GM23248 (cell line): ENCODE results near the gene SLC35F4. TPM values are rescaled to one million over a fixed set of nuclear protein-coding genes. Genes with fewer than 3 reads are reported as not detected.

Experiments
- DNase-seq: peaks from one replicate; pipeline ENCODE4 v3.0.0-alpha.2; 2015
- H2AFZ ChIP-seq: fragments of 200-600 bp; sonication (generic); 2 replicates; pipeline ENCODE4 v1.6.1; 2016; ENCODE audit warnings: antibody characterized with exemption
- H3F3A ChIP-seq: fragments of 200-600 bp; sonication (generic); 2 replicates; pipeline ENCODE4 v1.6.1; 2016; ENCODE audit warnings: mild to moderate bottlenecking, antibody characterized with exemption, mixed run types; ENCODE audit not compliant: insufficient read depth
- H3K27ac ChIP-seq: fragments of 200-600 bp; sonication (generic); 2 replicates; pipeline ENCODE4 v1.5.1; 2016; ENCODE audit warnings: mild to moderate bottlenecking
- H3K27me3 ChIP-seq: fragments of 200-600 bp; sonication (generic); replicated peaks from 2 replicates; pipeline ENCODE4 v1.6.1; 2016; ENCODE audit warnings: mild to moderate bottlenecking; ENCODE audit not compliant: insufficient read depth
- H3K36me3 ChIP-seq: fragments of 200-600 bp; sonication (generic); 2 replicates; pipeline ENCODE4 v1.6.1; 2016; ENCODE audit warnings: low read depth, mild to moderate bottlenecking
- H3K4me1 ChIP-seq: fragments of 200-600 bp; sonication (generic); 2 replicates; pipeline ENCODE4 v1.6.1; 2016; ENCODE audit warnings: mild to moderate bottlenecking; ENCODE audit not compliant: insufficient read depth
- H3K4me2 ChIP-seq: fragments of 200-600 bp; sonication (generic); one replicate; pipeline ENCODE4 v1.6.1; 2016; ENCODE audit warnings: mild to moderate bottlenecking; ENCODE audit not compliant: unreplicated experiment
- H3K4me3 ChIP-seq: fragments of 200-600 bp; sonication (generic); 2 replicates; pipeline ENCODE4 v1.5.1; 2016; ENCODE audit warnings: mild to moderate bottlenecking
- H3K79me2 ChIP-seq: fragments of 200-600 bp; sonication (generic); 2 replicates; pipeline ENCODE4 v1.6.1; 2016; ENCODE audit warnings: mild to moderate bottlenecking; ENCODE audit not compliant: insufficient read depth
- H3K9ac ChIP-seq: fragments of 200-600 bp; sonication (generic); 2 replicates; pipeline ENCODE4 v1.6.1; 2016; ENCODE audit warnings: mild to moderate bottlenecking
- H3K9me2 ChIP-seq: fragments of 200-600 bp; sonication (generic); 2 replicates; pipeline ENCODE4 v1.6.1; 2016; ENCODE audit warnings: mixed run types, mild to moderate bottlenecking, moderate library complexity; ENCODE audit not compliant: insufficient read depth
- H3K9me3 ChIP-seq: fragments of 200-600 bp; sonication (generic); one replicate; pipeline ENCODE4 v1.6.1; 2017; ENCODE audit warnings: low read depth
- H4K20me1 ChIP-seq: fragments of 200-600 bp; sonication (generic); 2 replicates; pipeline ENCODE4 v1.6.0; 2016; ENCODE audit not compliant: insufficient read depth
- EZH2 ChIP-seq: fragments of 200-600 bp; sonication (generic); IDR thresholded peaks from 2 replicates; pipeline ENCODE4 v1.6.1; 2018; ENCODE audit warnings: antibody characterized with exemption, mild to moderate bottlenecking; ENCODE audit not compliant: insufficient read depth, poor library complexity, severe bottlenecking
- EZH2phosphoT487 ChIP-seq: fragments of 200-600 bp; sonication (generic); IDR thresholded peaks from 2 replicates; pipeline ENCODE4 v1.6.1; 2018; ENCODE audit warnings: antibody characterized with exemption, moderate library complexity, mild to moderate bottlenecking, low read depth; ENCODE audit not compliant: insufficient read depth
- WGBS, 2 experiments: methylation state at CpG; one replicate each; pipeline ENCODE4 v1.1.6; 2015 to 2017; ENCODE audit warnings: low lambda C conversion rate in 2 of 2, low coverage in 1 of 2; ENCODE audit errors: missing lambda C conversion rate in 2 of 2; 5-methylcytosine and 5-hydroxymethylcytosine counted together
- in situ Hi-C: fragments of 300-500 bp; cut with MboI; formaldehyde crosslinking; loops from 2 replicates; pipeline ENCODE4 v1.15.0; 2020
- polyA plus RNA-seq: library from polyadenylated mRNA; unstranded; fragments of >200 nt; fragmentation: Nextera tagmentation; extraction: Ambion mirVana; gene quantifications from 2 replicates; pipeline ENCODE4 v1.2.1, GENCODE V29; 2016
- total RNA-seq: library from RNA; depleted of rRNA; stranded (reverse); fragments of >200 nt; shearing (Covaris generic); gene quantifications from 2 replicates; pipeline ENCODE4 v1.2.3, GENCODE V29; 2014

SLC35F4 gene
- total and polyA plus RNA-seq, 2 experiments from 2014 or later, result not detected

DNA sequence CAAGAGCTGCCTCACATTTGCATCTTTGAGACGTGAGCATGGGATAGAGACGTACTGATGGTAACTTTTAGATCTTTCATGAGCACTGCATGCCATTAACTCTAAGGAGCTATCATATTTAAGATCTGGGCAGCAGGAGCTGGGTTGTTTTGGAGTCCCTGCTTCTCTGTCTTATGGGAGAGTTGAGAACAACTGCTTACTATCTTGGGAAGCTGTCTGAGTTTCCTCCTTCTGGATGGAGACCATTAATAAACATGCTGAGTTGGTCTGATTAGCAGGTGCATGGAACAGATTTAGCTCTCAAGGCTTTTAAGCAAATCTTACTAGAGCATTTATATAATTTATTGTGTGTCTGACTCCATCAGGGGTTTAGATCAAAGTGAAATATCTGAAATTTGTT, 252.9 kb downstream of the SLC35F4 start:
- TF ChIP-seq EZH2 (no peak), EZH2phosphoT487 (no peak)
- Histone ChIP-seq H3K9ac (no peak overlapping the region), H3F3A (no peaks in the 10 kb centered on the region)

DNA sequence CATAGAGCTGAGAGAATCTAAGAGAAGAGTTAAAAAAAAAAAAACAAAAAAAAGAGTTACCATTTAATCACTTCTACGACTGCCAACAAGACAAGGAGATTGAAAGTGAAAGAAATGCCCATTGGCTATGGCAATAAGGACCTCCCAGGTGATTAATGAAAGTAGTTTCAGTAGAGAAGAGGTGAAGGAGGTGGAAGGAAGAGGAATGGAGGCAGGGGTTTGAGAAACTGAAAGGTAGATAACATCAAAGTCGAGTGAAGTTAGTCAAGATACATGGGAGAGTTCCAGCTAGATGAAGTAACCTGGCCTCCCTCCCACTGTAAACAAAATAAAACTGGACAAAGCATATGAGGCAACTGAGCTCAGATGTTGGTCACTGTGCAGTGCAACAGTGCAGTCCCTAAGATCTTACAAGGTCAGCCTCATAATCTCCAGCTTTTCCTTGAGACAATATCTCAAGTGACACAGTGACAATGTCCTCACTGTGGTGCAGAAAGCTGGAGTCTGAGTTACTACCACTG, 254.3 kb downstream of the SLC35F4 start:
- TF ChIP-seq EZH2phosphoT487 (no peak), EZH2 (no peak)
- H3F3A ChIP-seq, result no peaks in the 10 kb centered on the region
- H4K20me1 ChIP-seq, result no peaks in the 10 kb centered on the region
- in situ Hi-C loops, result no loop called here
- no peak overlapping the region for H3K4me2 ChIP-seq
- H3K4me1 ChIP-seq, result no peaks in the 10 kb centered on the region
- no peak overlapping the region for H3K4me3 ChIP-seq
- WGBS, 2 experiments, result 2 to 3% methylated on average over 2 of the region's 2 CpGs
- H3K36me3 ChIP-seq, result no peaks in the 10 kb centered on the region
- no peak overlapping the region for H2AFZ ChIP-seq
- no peak overlapping the region for H3K9ac ChIP-seq
- H3K79me2 ChIP-seq, result no peaks in the 10 kb centered on the region
- no peak overlapping the region for H3K27ac ChIP-seq
- no peaks in the 10 kb centered on the region for H3K9me3 ChIP-seq
- no peak for DNase-seq
- H3K9me2 ChIP-seq, result no peaks in the 10 kb centered on the region
- no peaks in the 10 kb centered on the region for H3K27me3 ChIP-seq

More for the DNA sequence above, 252.9 kb downstream of the SLC35F4 start:
- Histone ChIP-seq H3K4me1 (no peaks in the 10 kb centered on the region), H3K27me3 (no peaks in the 10 kb centered on the region), H3K27ac (no peak overlapping the region), H3K36me3 (no peaks in the 10 kb centered on the region), H4K20me1 (no peaks in the 10 kb centered on the region), H3K9me2 (no peaks in the 10 kb centered on the region), H2AFZ (no peak overlapping the region), H3K4me3 (no peak overlapping the region), H3K9me3 (no peaks in the 10 kb centered on the region), H3K79me2 (no peaks in the 10 kb centered on the region), H3K4me2 (no peak overlapping the region)
- 0% methylated on average over 2 of the region's 2 CpGs for WGBS, 2 experiments
- in situ Hi-C loops, result no loop called here
- DNase-seq, result no peak

DNA sequence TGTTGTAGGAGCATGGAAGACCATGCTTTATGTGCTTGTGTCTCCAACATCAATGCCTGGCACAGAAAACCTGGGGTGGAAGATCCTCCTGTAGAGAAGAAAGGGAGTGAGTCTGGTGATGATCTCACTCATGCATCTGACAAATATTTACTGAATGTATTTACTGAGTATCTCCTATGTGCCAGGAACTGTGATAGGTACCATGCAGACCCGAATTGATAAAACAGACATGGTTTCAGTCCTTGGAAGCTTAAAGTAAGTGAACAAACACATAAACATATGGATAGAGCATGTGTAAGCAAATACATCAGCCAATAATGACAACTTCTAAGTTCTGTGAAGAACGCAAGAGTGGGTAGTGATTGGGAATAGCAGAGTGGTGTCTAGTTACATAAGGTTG, 255.3 kb downstream of the SLC35F4 start:
- no peaks in the 10 kb centered on the region for H3K4me1 ChIP-seq
- no peaks in the 10 kb centered on the region for H3K9me3 ChIP-seq
- no peaks in the 10 kb centered on the region for H3K36me3 ChIP-seq
- no peak overlapping the region for H3K9ac ChIP-seq
- no peak overlapping the region for H2AFZ ChIP-seq
- no peak for TF ChIP-seq EZH2phosphoT487
- 0% methylated on average over 2 of the region's 2 CpGs for WGBS, 2 experiments
- H3K27me3 ChIP-seq, result no peaks in the 10 kb centered on the region
- H3F3A ChIP-seq, result no peaks in the 10 kb centered on the region
- no peak overlapping the region for H3K27ac ChIP-seq
- H3K4me3 ChIP-seq, result no peak overlapping the region
- no peaks in the 10 kb centered on the region for H3K9me2 ChIP-seq
- in situ Hi-C loops, result no loop called here
- H3K79me2 ChIP-seq, result no peaks in the 10 kb centered on the region
- H3K4me2 ChIP-seq, result no peak overlapping the region
- H4K20me1 ChIP-seq, result no peaks in the 10 kb centered on the region
- no peak for DNase-seq

DNA sequence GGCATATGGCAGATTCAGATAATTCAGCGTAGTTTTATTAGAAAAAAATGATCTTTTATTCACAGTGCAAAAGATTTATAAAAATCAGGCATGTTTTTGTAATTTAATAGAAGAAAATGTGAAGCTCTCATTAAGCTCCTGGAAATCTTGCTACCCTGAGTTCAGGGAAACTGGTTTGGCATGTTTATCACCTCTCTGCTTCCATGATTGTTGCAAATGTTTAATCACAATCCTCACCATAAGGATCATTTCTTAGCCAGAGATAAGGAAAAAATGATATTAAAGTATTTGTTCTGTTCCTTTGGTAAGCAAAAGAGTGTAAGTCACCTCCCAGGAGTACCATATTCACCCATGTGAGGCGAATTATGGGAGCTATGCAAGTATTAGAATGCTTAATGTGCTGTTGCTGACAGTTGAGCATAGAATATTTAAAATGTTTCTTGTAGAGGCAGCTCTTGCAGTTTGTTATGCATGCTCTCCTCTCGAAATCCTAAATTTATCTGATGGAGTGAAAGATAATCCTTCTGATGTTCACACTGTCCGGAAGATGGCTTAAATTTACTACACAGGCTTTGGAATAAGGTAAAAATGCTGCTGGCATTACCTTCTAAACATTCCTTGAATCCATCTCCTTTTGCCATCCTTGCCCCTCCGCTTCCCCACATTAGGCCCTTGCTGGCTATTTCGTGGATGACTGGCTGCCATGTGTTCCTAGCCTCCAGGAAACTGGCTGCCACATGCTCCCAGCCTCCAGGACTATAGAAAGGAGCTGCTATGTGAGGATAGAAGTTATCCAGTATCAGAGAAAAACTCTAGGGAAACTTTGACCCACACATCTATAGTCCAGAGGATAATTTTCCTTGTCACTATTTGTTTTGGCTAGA, 256.5 kb downstream of the SLC35F4 start:
- DNase-seq, result no peak
- no peak overlapping the region for H2AFZ ChIP-seq
- H3K4me3 ChIP-seq, result no peak overlapping the region
- H4K20me1 ChIP-seq, result no peaks in the 10 kb centered on the region
- no peaks in the 10 kb centered on the region for H3K9me2 ChIP-seq
- 8 to 13% methylated on average over 6 of the region's 6 CpGs for WGBS, 2 experiments
- H3F3A ChIP-seq, result no peaks in the 10 kb centered on the region
- no peaks in the 10 kb centered on the region for H3K27me3 ChIP-seq
- H3K27ac ChIP-seq, result no peak overlapping the region
- H3K36me3 ChIP-seq, result no peaks in the 10 kb centered on the region
- in situ Hi-C loops, result no loop called here
- no peak overlapping the region for H3K9ac ChIP-seq
- TF ChIP-seq EZH2phosphoT487, result no peak
- TF ChIP-seq EZH2, result no peak
- H3K4me1 ChIP-seq, result no peaks in the 10 kb centered on the region
- no peaks in the 10 kb centered on the region for H3K9me3 ChIP-seq
- no peaks in the 10 kb centered on the region for H3K79me2 ChIP-seq
- H3K4me2 ChIP-seq, result no peak overlapping the region
